C1 segment of cervical spinal cord (tissue), 14 donors: ENCODE results near the gene ZNF853.

ENCODE experiments used
- DNase-seq, 14 donors: peaks; one replicate each; lab custom pipeline; 2025; lab: John Stamatoyannopoulos, UW

ZNF853 gene

GRCh38 chr7:6636741-6637543, 21.5 kb downstream of the ZNF853 start, which contains the start of gene ZNF316:
TSS of gene ZNF316 (plus strand) at chr7:6637318. CDS start at chr7:6642410, 5,092 bp downstream.
- DNase-seq: peak in 11 of 14 donors; percentile 25 to 79 (median 33)

- DNase-seq: peak in 2 of 14 donors; percentile 18 to 34
Measured at GRCh38 chr7:6637544-6638229, 22.3 kb downstream of the ZNF853 start.

GRCh38 chr7:6639032-6639431, 23.6 kb downstream of the ZNF853 start:
- no peak for DNase-seq

- DNase-seq: no peak
Measured at GRCh38 chr7:6639627-6640026, 24.2 kb downstream of the ZNF853 start.

GRCh38 chr7:6640246-6640721, 24.9 kb downstream of the ZNF853 start:
- no peak for DNase-seq

GRCh38 chr7:6641305-6642035, 26.1 kb downstream of the ZNF853 start:
- DNase-seq: no peak

GRCh38 chr7:6642239-6642839, 26.9 kb downstream of the ZNF853 start:
- no peak for DNase-seq

- DNase-seq: no peak
Measured at GRCh38 chr7:6642861-6643640, 27.6 kb downstream of the ZNF853 start.

GRCh38 chr7:6643915-6644625, 28.7 kb downstream of the ZNF853 start:
- DNase-seq: no peak

GRCh38 chr7:6644728-6645127, 29.3 kb downstream of the ZNF853 start:
- no peak for DNase-seq

GRCh38 chr7:6646465-6646864, 31.1 kb downstream of the ZNF853 start:
- no peak for DNase-seq

- DNase-seq: no peak
Measured at GRCh38 chr7:6647080-6647479, 31.7 kb downstream of the ZNF853 start.

- DNase-seq: no peak
Measured at GRCh38 chr7:6647541-6647940, 32.1 kb downstream of the ZNF853 start.

GRCh38 chr7:6648066-6648814, 32.8 kb downstream of the ZNF853 start:
- DNase-seq: no peak

GRCh38 chr7:6648815-6649104, 33.4 kb downstream of the ZNF853 start:
- DNase-seq: no peak

GRCh38 chr7:6649241-6649961, 34.0 kb downstream of the ZNF853 start:
- no peak for DNase-seq

- no peak for DNase-seq
Measured at GRCh38 chr7:6650086-6650485, 34.7 kb downstream of the ZNF853 start.

GRCh38 chr7:6650521-6651011, 35.2 kb downstream of the ZNF853 start:
- no peak for DNase-seq
